ENCODE data around the gene ACOX3.

The ACOX3 gene

GRCh38 chr4:8373270-8373972 is 67.1 kb downstream of the ACOX3 start:
- Histone ChIP-seq H3K27ac (ENCODE audit: low read length) (no peak overlapping the region), H3K36me3 (ENCODE audit: insufficient read depth, low read depth, low read length) (no peaks in the 10 kb centered on the region), H3K9ac (ENCODE audit: low read depth, low read length) (no peak overlapping the region), H3K9me3 (ENCODE audit: insufficient read depth, low read depth, low read length) (no peaks in the 10 kb centered on the region), H3K4me3 (ENCODE audit: low read length) (no peak overlapping the region), H3K4me1 (ENCODE audit: insufficient read depth, low read length) (no peaks in the 10 kb centered on the region), H3K27me3 (ENCODE audit: insufficient read depth, low read length) (no peaks in the 10 kb centered on the region)

DNA sequence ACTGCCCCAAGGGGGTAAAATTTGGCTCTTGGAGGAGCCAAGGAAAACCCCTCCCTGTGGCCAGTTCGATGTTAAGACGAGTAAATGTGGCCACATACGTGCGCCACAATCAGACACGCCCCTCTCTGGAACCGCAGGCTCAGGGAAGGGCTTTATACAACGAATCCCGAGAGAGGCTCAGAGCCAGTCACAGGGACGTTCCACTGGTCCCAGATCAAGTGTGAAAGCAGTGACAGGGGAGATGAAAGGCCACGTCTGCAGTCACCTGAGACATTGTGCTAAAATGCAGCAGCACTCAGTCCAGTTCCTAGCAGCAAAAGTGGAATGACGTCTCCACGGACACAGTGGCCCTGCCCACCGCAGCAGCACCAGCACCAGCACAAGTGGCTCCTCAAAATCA is 68.0 kb downstream of the ACOX3 start:
- H3K4me1 ChIP-seq (ENCODE audit: insufficient read depth, low read length) = no peaks in the 10 kb centered on the region
- H3K9ac ChIP-seq (ENCODE audit: low read depth, low read length) = no peak overlapping the region
- H3K27me3 ChIP-seq (ENCODE audit: insufficient read depth, low read length) = no peaks in the 10 kb centered on the region
- no peaks in the 10 kb centered on the region for H3K9me3 ChIP-seq (ENCODE audit: insufficient read depth, low read depth, low read length)
- no peak overlapping the region for H3K4me3 ChIP-seq (ENCODE audit: low read length)
- H3K36me3 ChIP-seq (ENCODE audit: insufficient read depth, low read depth, low read length) = no peaks in the 10 kb centered on the region
- no peak overlapping the region for H3K27ac ChIP-seq (ENCODE audit: low read length)

- no peak overlapping the region for H3K4me3 ChIP-seq (ENCODE audit: low read length)
- no peaks in the 10 kb centered on the region for H3K27me3 ChIP-seq (ENCODE audit: insufficient read depth, low read length)
- H3K9me3 ChIP-seq (ENCODE audit: insufficient read depth, low read depth, low read length) = no peaks in the 10 kb centered on the region
- no peaks in the 10 kb centered on the region for H3K4me1 ChIP-seq (ENCODE audit: insufficient read depth, low read length)
- H3K9ac ChIP-seq (ENCODE audit: low read depth, low read length) = no peak overlapping the region
- no peaks in the 10 kb centered on the region for H3K36me3 ChIP-seq (ENCODE audit: insufficient read depth, low read depth, low read length)
- no peak overlapping the region for H3K27ac ChIP-seq (ENCODE audit: low read length)
These were observed 68.9 kb downstream of the ACOX3 start for GRCh38 chr4:8371596-8371995.

GRCh38 chr4:8370835-8371595 is 69.5 kb downstream of the ACOX3 start:
- no peaks in the 10 kb centered on the region for H3K9me3 ChIP-seq (ENCODE audit: insufficient read depth, low read depth, low read length)
- H3K27me3 ChIP-seq (ENCODE audit: insufficient read depth, low read length) = no peaks in the 10 kb centered on the region

DNA sequence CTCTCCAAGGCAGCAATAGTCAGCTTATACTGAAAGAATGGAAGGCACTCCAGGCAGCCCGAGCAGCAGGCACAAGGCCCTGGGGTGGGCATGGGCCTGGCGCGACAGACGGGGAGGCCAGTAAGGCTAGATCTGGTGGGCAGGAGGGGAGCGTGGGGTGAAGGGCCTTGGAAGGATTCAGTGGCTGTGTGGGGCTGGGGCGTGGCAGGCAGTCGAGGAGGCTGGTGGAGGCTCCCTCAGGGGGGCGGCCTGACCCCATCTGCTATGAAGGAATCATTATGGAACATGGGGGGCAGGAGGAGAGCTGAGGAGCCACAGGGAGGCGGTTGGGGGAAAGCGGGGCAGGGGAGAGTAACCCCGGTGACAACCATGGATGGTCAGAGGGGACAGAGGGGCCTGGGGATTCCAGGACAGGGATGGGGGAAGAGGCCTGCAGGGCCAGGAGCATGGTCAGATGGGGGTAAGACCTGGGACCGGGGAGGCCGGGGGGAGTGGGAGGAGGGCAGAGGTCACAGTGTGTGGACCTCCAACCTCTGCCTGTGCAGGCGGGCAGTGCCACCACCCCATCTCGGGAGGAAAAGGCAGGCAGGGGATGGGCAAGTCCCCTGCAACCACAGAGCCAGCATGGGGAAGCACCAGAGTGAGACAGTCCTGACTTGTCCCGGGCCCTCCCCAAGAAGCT is 70.3 kb downstream of the ACOX3 start:
- no peaks in the 10 kb centered on the region for H3K27me3 ChIP-seq (ENCODE audit: insufficient read depth, low read length)
- H3K36me3 ChIP-seq (ENCODE audit: insufficient read depth, low read depth, low read length) = no peaks in the 10 kb centered on the region
- H3K9ac ChIP-seq (ENCODE audit: low read depth, low read length) = no peak overlapping the region
- H3K4me3 ChIP-seq (ENCODE audit: low read length) = no peak overlapping the region
- no peaks in the 10 kb centered on the region for H3K4me1 ChIP-seq (ENCODE audit: insufficient read depth, low read length)
- no peak overlapping the region for H3K27ac ChIP-seq (ENCODE audit: low read length)
- no peaks in the 10 kb centered on the region for H3K9me3 ChIP-seq (ENCODE audit: insufficient read depth, low read depth, low read length)

More at GRCh38 chr4:8370835-8371595, 69.5 kb downstream of the ACOX3 start:
- Histone ChIP-seq H3K27ac (ENCODE audit: low read length) (no peak overlapping the region), H3K9ac (ENCODE audit: low read depth, low read length) (no peak overlapping the region), H3K36me3 (ENCODE audit: insufficient read depth, low read depth, low read length) (no peaks in the 10 kb centered on the region), H3K4me1 (ENCODE audit: insufficient read depth, low read length) (no peaks in the 10 kb centered on the region), H3K4me3 (ENCODE audit: low read length) (no peak overlapping the region)

GRCh38 chr4:8369426-8370105 is 71.0 kb downstream of the ACOX3 start:
- Histone ChIP-seq H3K9ac (ENCODE audit: low read depth, low read length) (no peak overlapping the region), H3K27me3 (ENCODE audit: insufficient read depth, low read length) (no peaks in the 10 kb centered on the region), H3K4me3 (ENCODE audit: low read length) (no peak overlapping the region), H3K4me1 (ENCODE audit: insufficient read depth, low read length) (no peaks in the 10 kb centered on the region), H3K36me3 (ENCODE audit: insufficient read depth, low read depth, low read length) (no peaks in the 10 kb centered on the region), H3K9me3 (ENCODE audit: insufficient read depth, low read depth, low read length) (no peaks in the 10 kb centered on the region), H3K27ac (ENCODE audit: low read length) (no peak overlapping the region)

DNA sequence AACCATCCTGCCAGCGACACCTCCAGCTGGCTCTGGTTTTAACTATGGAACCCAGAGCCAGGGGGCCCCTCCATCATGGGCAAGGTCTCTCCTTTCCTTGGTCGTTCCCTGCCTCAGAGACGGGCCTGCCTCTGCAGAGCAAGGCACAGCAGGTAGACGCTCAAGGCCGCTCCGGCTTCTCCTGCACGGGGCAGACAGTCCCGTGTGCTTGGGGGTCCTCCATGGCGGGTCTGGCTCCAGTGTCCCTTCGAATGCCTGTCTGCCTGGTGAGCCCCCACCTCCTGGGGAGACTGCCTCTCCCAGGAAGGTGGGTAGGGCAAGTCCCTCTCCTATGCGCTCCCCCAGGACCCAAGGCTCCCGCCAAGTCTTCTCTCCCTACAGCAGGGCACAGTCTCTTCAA is 71.5 kb downstream of the ACOX3 start:
- H3K27ac ChIP-seq (ENCODE audit: low read length) = no peak overlapping the region
- H3K9ac ChIP-seq (ENCODE audit: low read depth, low read length) = no peak overlapping the region
- H3K27me3 ChIP-seq (ENCODE audit: insufficient read depth, low read length) = no peaks in the 10 kb centered on the region
- no peak overlapping the region for H3K4me3 ChIP-seq (ENCODE audit: low read length)
- no peaks in the 10 kb centered on the region for H3K36me3 ChIP-seq (ENCODE audit: insufficient read depth, low read depth, low read length)
- no peaks in the 10 kb centered on the region for H3K9me3 ChIP-seq (ENCODE audit: insufficient read depth, low read depth, low read length)
- no peaks in the 10 kb centered on the region for H3K4me1 ChIP-seq (ENCODE audit: insufficient read depth, low read length)

DNA sequence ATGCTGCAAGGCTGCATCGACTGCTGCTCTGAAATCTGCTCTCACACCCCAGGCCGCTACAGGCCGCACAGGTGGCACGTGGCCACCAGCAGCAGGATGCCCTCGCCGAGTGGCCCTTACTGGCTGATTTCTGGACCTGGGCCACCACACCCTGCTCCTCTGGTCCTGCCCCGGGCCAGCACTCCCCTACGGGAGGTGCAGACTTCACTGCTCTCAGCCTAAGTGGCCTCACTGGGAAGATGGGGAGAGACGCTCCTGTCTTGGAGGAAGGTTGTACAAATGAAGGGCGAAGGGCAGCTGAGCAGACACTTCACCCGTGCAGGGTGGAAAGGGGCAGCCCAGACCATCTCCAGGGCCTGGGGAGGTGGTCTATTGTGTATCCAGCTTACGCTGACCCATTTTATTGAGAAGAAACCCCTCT is 72.5 kb downstream of the ACOX3 start:
- Histone ChIP-seq H3K9ac (ENCODE audit: low read depth, low read length) (no peak overlapping the region), H3K36me3 (ENCODE audit: insufficient read depth, low read depth, low read length) (no peaks in the 10 kb centered on the region), H3K4me1 (ENCODE audit: insufficient read depth, low read length) (no peaks in the 10 kb centered on the region), H3K27me3 (ENCODE audit: insufficient read depth, low read length) (no peaks in the 10 kb centered on the region), H3K4me3 (ENCODE audit: low read length) (no peak overlapping the region), H3K9me3 (ENCODE audit: insufficient read depth, low read depth, low read length) (no peaks in the 10 kb centered on the region), H3K27ac (ENCODE audit: low read length) (no peak overlapping the region)

DNA sequence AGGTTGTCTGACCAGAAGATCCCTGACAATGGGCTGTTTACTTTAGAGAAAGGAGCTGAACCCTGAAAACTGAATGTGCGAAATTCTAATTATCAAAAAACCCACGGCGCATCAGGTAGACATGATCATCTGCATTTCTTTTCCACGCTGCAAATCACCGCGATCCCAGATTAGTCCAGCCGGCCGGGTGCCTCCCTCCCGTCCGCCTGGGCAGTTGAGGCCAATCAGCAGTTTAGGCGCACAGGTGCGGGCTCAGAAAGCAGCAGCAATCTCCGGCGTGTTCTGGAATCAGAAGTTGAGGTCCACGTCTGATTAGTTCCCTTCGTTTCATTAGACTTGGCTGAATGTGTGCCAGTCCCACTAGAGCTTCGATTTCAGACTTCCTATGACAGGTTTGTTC is 73.9 kb downstream of the ACOX3 start:
- Histone ChIP-seq H3K27me3 (ENCODE audit: insufficient read depth, low read length) (no peaks in the 10 kb centered on the region), H3K9me3 (ENCODE audit: insufficient read depth, low read depth, low read length) (peaks cover 12% of the 10 kb centered on the region), H3K9ac (ENCODE audit: low read depth, low read length) (no peak overlapping the region), H3K27ac (ENCODE audit: low read length) (no peak overlapping the region), H3K4me1 (ENCODE audit: insufficient read depth, low read length) (no peaks in the 10 kb centered on the region), H3K4me3 (ENCODE audit: low read length) (no peak overlapping the region), H3K36me3 (ENCODE audit: insufficient read depth, low read depth, low read length) (no peaks in the 10 kb centered on the region)

- no peak overlapping the region for H3K4me3 ChIP-seq (ENCODE audit: low read length)
- H3K9me3 ChIP-seq (ENCODE audit: insufficient read depth, low read depth, low read length) = peaks cover 15% of the 10 kb centered on the region
- no peak overlapping the region for H3K27ac ChIP-seq (ENCODE audit: low read length)
- H3K27me3 ChIP-seq (ENCODE audit: insufficient read depth, low read length) = no peaks in the 10 kb centered on the region
- H3K36me3 ChIP-seq (ENCODE audit: insufficient read depth, low read depth, low read length) = no peaks in the 10 kb centered on the region
- no peak overlapping the region for H3K9ac ChIP-seq (ENCODE audit: low read depth, low read length)
- H3K4me1 ChIP-seq (ENCODE audit: insufficient read depth, low read length) = no peaks in the 10 kb centered on the region
These were observed 74.6 kb downstream of the ACOX3 start for GRCh38 chr4:8365951-8366350.

- no peak overlapping the region for H3K9ac ChIP-seq (ENCODE audit: low read depth, low read length)
- peaks cover 15% of the 10 kb centered on the region for H3K9me3 ChIP-seq (ENCODE audit: insufficient read depth, low read depth, low read length)
- no peaks in the 10 kb centered on the region for H3K4me1 ChIP-seq (ENCODE audit: insufficient read depth, low read length)
- no peaks in the 10 kb centered on the region for H3K27me3 ChIP-seq (ENCODE audit: insufficient read depth, low read length)
- H3K36me3 ChIP-seq (ENCODE audit: insufficient read depth, low read depth, low read length) = no peaks in the 10 kb centered on the region
- no peak overlapping the region for H3K4me3 ChIP-seq (ENCODE audit: low read length)
- no peak overlapping the region for H3K27ac ChIP-seq (ENCODE audit: low read length)
These were observed 75.2 kb downstream of the ACOX3 start for GRCh38 chr4:8365353-8365752.

Measured in iPS-20b (cell line).